GM12878 (cell line): ENCODE measurements around the gene CALHM1. TPM values are rescaled to one million over a fixed set of nuclear protein-coding genes. Genes with fewer than 3 reads are reported as not detected.

ENCODE experiments used
- ATAC-seq: fragments of 200-7000 bp; cut with Tn5 transposase; 3 replicates; pipeline ENCODE4 v1.9.1; 2020; ENCODE audit warnings: mild to moderate bottlenecking, moderate library complexity
- BruUV-seq: library from RNA; stranded (reverse); fragments of 400-500 nt; replicated peaks from 2 replicates; lab custom pipeline; 2021; lab: Mats Ljungman, UMichigan
- CTCF ChIA-PET: fragments of 300-600 bp; sonication (Branson Sonifier 250); formaldehyde crosslinking; extraction: SDS; loops from one replicate; lab custom pipeline; 2021; ENCODE audit warnings: inconsistent platforms; lab: Yijun Ruan, JAX
- POLR2A ChIA-PET: fragments of 350-600 bp; formaldehyde crosslinking; extraction: SDS; loops from one replicate; lab custom pipeline; 2021; ENCODE audit warnings: inconsistent platforms; lab: Charles Lee
- RAD21 ChIA-PET: fragments of 300-600 bp; sonication (Branson Sonifier 250); formaldehyde crosslinking; loops from one replicate; lab custom pipeline; 2023; ENCODE audit warnings: antibody characterized with exemption; ENCODE audit not compliant: unreplicated experiment; lab: Charles Lee
- SMC1A ChIA-PET: fragments of 300-600 bp; sonication (Branson Sonifier 250); formaldehyde crosslinking; loops from one replicate; lab custom pipeline; 2023; ENCODE audit not compliant: unreplicated experiment, uncharacterized antibody; lab: Charles Lee
- DNase-seq: peaks from one replicate; pipeline ENCODE4 v3.0.0-alpha.2; 2011; ENCODE audit warnings: low read depth, low spot score
- FAIRE-seq: peaks from 3 replicates; lab custom pipeline; 2011; peaks lifted over from hg19 to GRCh38; lab: Jason Lieb, UNC
- H2AFZ ChIP-seq: 2 replicates; pipeline ENCODE4 v1.6.0; 2011; ENCODE audit warnings: low read depth, low read length, control low read depth; ENCODE audit not compliant: control insufficient read depth
- H3K27ac ChIP-seq: 2 replicates; pipeline ENCODE4 v1.5.1; 2011; ENCODE audit warnings: control low read depth; ENCODE audit not compliant: control insufficient read depth, insufficient read depth
- H3K27me3 ChIP-seq, 2 experiments: replicated peaks in 1 of 2; 2 replicates each; pipeline versions ENCODE4 v1.6.0 to v1.6.1; 2011; ENCODE audit warnings: low read length in 1 of 2; ENCODE audit not compliant: control insufficient read depth in 2 of 2, insufficient read depth in 2 of 2
- H3K36me3 ChIP-seq, 2 experiments: 2 replicates each; pipeline ENCODE4 v1.5.1; 2011; ENCODE audit warnings: low read length in 1 of 2; ENCODE audit not compliant: control insufficient read depth in 2 of 2, insufficient read depth in 2 of 2
- H3K4me1 ChIP-seq: 2 replicates; pipeline ENCODE4 v1.6.1; 2011; ENCODE audit warnings: mild to moderate bottlenecking, low read length, moderate library complexity, mixed read lengths; ENCODE audit not compliant: control insufficient read depth, insufficient read depth
- H3K4me2 ChIP-seq: 2 replicates; pipeline ENCODE4 v1.6.0; 2011; ENCODE audit warnings: control low read depth; ENCODE audit not compliant: control insufficient read depth, insufficient read depth
- H3K4me3 ChIP-seq: fragments of 200-600 bp; sonication (generic); 2 replicates; pipeline ENCODE4 v1.5.1; 2016
- H3K79me2 ChIP-seq: 2 replicates; pipeline ENCODE4 v1.6.0; 2011; ENCODE audit warnings: low read length; ENCODE audit not compliant: control insufficient read depth, insufficient read depth
- H3K9ac ChIP-seq: 2 replicates; pipeline ENCODE4 v1.8.0; 2011; ENCODE audit warnings: low read length, control low read depth, mixed read lengths; ENCODE audit not compliant: control insufficient read depth, insufficient read depth
- H3K9me3 ChIP-seq: replicated peaks from 3 replicates; pipeline ENCODE4 v1.5.1; 2011; ENCODE audit warnings: mild to moderate bottlenecking, low read length; ENCODE audit not compliant: control insufficient read depth, insufficient read depth
- H4K20me1 ChIP-seq: 2 replicates; pipeline ENCODE4 v1.6.0; 2011; ENCODE audit not compliant: control insufficient read depth, insufficient read depth
- CREB1 ChIP-seq: IDR thresholded peaks from 2 replicates; pipeline ENCODE4 v1.6.1; 2012; ENCODE audit warnings: low read depth, mild to moderate bottlenecking, inconsistent platforms
- ELK1 ChIP-seq: IDR thresholded peaks from 2 replicates; pipeline ENCODE4 v1.6.1; 2012; ENCODE audit warnings: low read depth, low read length, improper control_type of control experiment
- IRF3 ChIP-seq: fragments of 450-650 bp; IDR thresholded peaks from 2 replicates; pipeline ENCODE4 v1.6.1; 2014; ENCODE audit warnings: mild to moderate bottlenecking
- JUND ChIP-seq: IDR thresholded peaks from 2 replicates; pipeline ENCODE4 v1.6.1; 2012; ENCODE audit warnings: low read depth, mild to moderate bottlenecking, low read length, improper control_type of control experiment, moderate library complexity
- KAT2A ChIP-seq: conservative IDR thresholded peaks from 2 replicates; pipeline ENCODE4 v1.6.1; 2011; ENCODE audit warnings: low read depth, low read length; ENCODE audit not compliant: control insufficient read depth
- KLF5 ChIP-seq: fragments of 450-650 bp; IDR thresholded peaks from 2 replicates; pipeline ENCODE4 v1.6.1; 2014; ENCODE audit warnings: mild to moderate bottlenecking; ENCODE audit not compliant: partially characterized antibody
- MEF2A ChIP-seq: IDR thresholded peaks from 2 replicates; pipeline ENCODE4 v1.6.1; 2011; ENCODE audit warnings: low read depth, mild to moderate bottlenecking, low read length, moderate library complexity; ENCODE audit not compliant: insufficient read depth
- PML ChIP-seq: IDR thresholded peaks from 2 replicates; pipeline ENCODE4 v1.6.1; 2012; ENCODE audit warnings: low read length, inconsistent platforms
- RFX5 ChIP-seq: IDR thresholded peaks from 2 replicates; pipeline ENCODE4 v1.6.1; 2011; ENCODE audit warnings: low read depth, low read length, improper control_type of control experiment
- RUNX3 ChIP-seq: IDR thresholded peaks from 2 replicates; pipeline ENCODE4 v1.6.1; 2012; ENCODE audit warnings: low read length, inconsistent platforms
- SUPT20H ChIP-seq: IDR thresholded peaks from 2 replicates; pipeline ENCODE4 v1.6.1; 2011; ENCODE audit warnings: low read depth, mild to moderate bottlenecking, low read length, moderate library complexity, borderline replicate concordance; ENCODE audit not compliant: control insufficient read depth
- ZBTB11 ChIP-seq: fragments of 450-650 bp; formaldehyde crosslinking; IDR thresholded peaks from 2 replicates; pipeline ENCODE4 v1.5.0; 2022; ENCODE audit warnings: mild to moderate bottlenecking, missing genetic modification characterization
- ZBTB40 ChIP-seq: fragments of 450-650 bp; IDR thresholded peaks from 2 replicates; pipeline ENCODE4 v1.6.1; 2016; ENCODE audit warnings: mild to moderate bottlenecking, moderate library complexity, borderline replicate concordance
- WGBS: methylation state at CpG from one replicate; pipeline ENCODE4 v1.1.6; 2016; ENCODE audit warnings: low lambda C conversion rate; ENCODE audit not compliant: insufficient replicate concordance, insufficient coverage; ENCODE audit errors: missing lambda C conversion rate; 5-methylcytosine and 5-hydroxymethylcytosine counted together
- in situ Hi-C: fragments of 300-500 bp; cut with MboI; formaldehyde crosslinking; loops from 9 replicates; pipeline ENCODE4 v1.14.3; 2018; ENCODE audit warnings: mixed read lengths
- intact Hi-C: fragments of 100-400 bp; cut with micrococcal nuclease; formaldehyde crosslinking; loops from one replicate; pipeline ENCODE4 v1.14.2; 2022; ENCODE audit not compliant: unreplicated experiment
- polyA plus RNA-seq, 11 experiments: library from polyadenylated mRNA; depleted of rRNA in 4 of 11; unstranded in 6 of 11; stranded (reverse) in 5 of 11; fragments of >200 nt; fragmentation: Nextera tagmentation in 4 of 11; fragmentation: Illumina TruSeq in 1 of 11; extraction: Ambion mirVana in 4 of 11; extraction: Trizol in 1 of 11; gene quantifications; 1 replicate in 1 of 11; 2 replicates in 10 of 11; pipeline versions ENCODE4 v1.2.1 to v1.2.3, GENCODE V29; 2011 to 2016; ENCODE audit warnings: inconsistent platforms in 2 of 11, missing spikeins in 2 of 11, low read depth in 1 of 11
- total RNA-seq, 4 experiments: library from RNA; depleted of rRNA in 3 of 4; stranded (reverse); fragments of >200 nt in 3 of 4; fragmentation: Illumina TruSeq in 1 of 4; extraction: Trizol in 1 of 4; gene quantifications; 2 replicates each; pipeline versions ENCODE4 v1.2.1 to v1.2.3, GENCODE V29; 2013 to 2021
- TF ChIP-seq, protein P1 (sequence below): IDR thresholded peaks from 2 replicates; pipeline ENCODE4 v1.6.1; 2011; ENCODE audit warnings: low read depth, mild to moderate bottlenecking, low read length, moderate library complexity, borderline replicate concordance; ENCODE audit errors: extremely low read depth

The CALHM1 gene
- total and polyA plus RNA-seq, 10 of the 15 experiments (the other 5 are each of a cell fraction or from before 2014, with no cell fraction given) = 0.05 to 1.7 (median 0.17) TPM

GRCh38 chr10:103441611-103442010 is 17.1 kb downstream of the CALHM1 start:
- H2AFZ ChIP-seq = no peak overlapping the region
- H3K4me3 ChIP-seq = no peak overlapping the region
- FAIRE-seq (no peak), DNase-seq (no peak), ATAC-seq (no peak)
- CTCF ChIA-PET = interaction anchor here (1.1 to 17.8 kb wide), 2 partner anchors 14 to 36 kb away, joined by 3 to 163 read pairs; partner anchors contain the start of gene CALHM3
- H3K9ac ChIP-seq = no peak overlapping the region
- H3K79me2 ChIP-seq = no peaks in the 10 kb centered on the region
- intact Hi-C loops (no loop called here), in situ Hi-C loops (no loop called here)
- no peaks in the 10 kb centered on the region for H4K20me1 ChIP-seq
- POLR2A ChIA-PET = interaction anchor here (1.5 kb wide), 1 partner anchor 10 kb away, joined by 4 read pairs; no protein-coding TSS in a partner anchor
- 79% methylated on average over 8 of the region's 8 CpGs for WGBS
- no peaks in the 10 kb centered on the region for H3K27me3 ChIP-seq
- BruUV-seq = no TSS peak
- 0 out of 2 replicates have a peak, but pooled peaks cover 2% of the 10 kb centered on the region for H3K4me1 ChIP-seq
- no peak overlapping the region for H3K27ac ChIP-seq
- H3K9me3 ChIP-seq = no peaks in the 10 kb centered on the region
- peaks cover 42 to 54% of the 10 kb centered on the region in 2 experiments for H3K36me3 ChIP-seq
- no peak overlapping the region for H3K4me2 ChIP-seq
- RAD21 ChIA-PET = no interaction called here
- SMC1A ChIA-PET = interaction anchor here (1.0 kb wide), 1 partner anchor 34 kb away, joined by 3 read pairs; no protein-coding TSS in a partner anchor
- TF ChIP-seq RUNX3 (no peak), JUND (no peak), RFX5 (no peak), ZBTB11 (CRISPR knock-in tag) (no peak), IRF3 (no peak), KLF5 (no peak), MEF2A (no peak), ELK1 (no peak), CREB1 (no peak), ZBTB40 (no peak), SUPT20H (no peak), KAT2A (no peak), PML (no peak)
- TF ChIP-seq, protein P1, sequence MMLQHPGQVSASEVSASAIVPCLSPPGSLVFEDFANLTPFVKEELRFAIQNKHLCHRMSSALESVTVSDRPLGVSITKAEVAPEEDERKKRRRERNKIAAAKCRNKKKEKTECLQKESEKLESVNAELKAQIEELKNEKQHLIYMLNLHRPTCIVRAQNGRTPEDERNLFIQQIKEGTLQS = no peak
